Measurements from ENCODE around the gene TNFSF13B. TPM values are rescaled to one million over a fixed set of nuclear protein-coding genes. Genes with fewer than 3 reads are reported as not detected.

Gene TNFSF13B
- total and polyA plus RNA-seq, 7 donors: 0.23 to 1.5 (median 0.80) TPM

GRCh38 chr13:108323031-108323430 is 53.5 kb downstream of the TNFSF13B start:
- H3K9me3 ChIP-seq: no peaks in the 10 kb centered on the region
- H3K27ac ChIP-seq: no peak overlapping the region
- intact Hi-C loops (cut with DNase I): loop anchor here (5.0 to 10.0 kb wide), 2 partner anchors 182 to 569 kb away; no protein-coding TSS in a partner anchor
- H3K27me3 ChIP-seq (ENCODE audit: insufficient read depth in 3 of 3, low read length in 2 of 3): no peaks in the 10 kb centered on the region
- ATAC-seq (no peak), DNase-seq (no peak)
- no peaks in the 10 kb centered on the region for H3K4me1 ChIP-seq
- H3K4me3 ChIP-seq: no peak overlapping the region
- no peak for TF ChIP-seq CTCF (IDR thresholded peaks at IDR 0.05)
- 52 to 62% (median 55%) methylated on average over 2 of the region's 2 CpGs for WGBS, 3 donors
- H3K36me3 ChIP-seq (ENCODE audit: insufficient read depth in 1 of 2, low read depth in 1 of 2): no peaks in the 10 kb centered on the region

DNA sequence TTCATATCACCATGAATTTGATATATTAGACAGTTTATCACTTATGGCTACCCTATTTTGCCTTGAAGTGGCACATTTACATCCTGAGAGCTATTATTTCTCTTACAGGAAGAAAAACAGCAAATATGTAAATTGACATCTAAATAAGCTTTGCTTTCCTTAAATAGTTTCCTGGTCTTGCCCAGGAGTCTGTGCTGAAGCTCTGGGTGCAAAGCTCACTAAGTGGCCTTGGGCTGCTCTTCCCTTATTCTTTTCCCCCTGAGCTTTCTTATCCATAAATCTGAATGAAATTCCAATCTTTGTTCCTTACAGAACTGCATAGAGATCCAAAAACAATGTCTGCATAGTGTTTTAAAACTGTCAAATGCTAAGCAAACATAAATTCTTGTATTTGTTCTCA is 56.3 kb downstream of the TNFSF13B start:
- H3K36me3 ChIP-seq (ENCODE audit: insufficient read depth in 1 of 2, low read depth in 1 of 2): no peaks in the 10 kb centered on the region
- ATAC-seq (no peak), DNase-seq (no peak)
- no peak overlapping the region for H3K27ac ChIP-seq
- no peak overlapping the region for H3K4me3 ChIP-seq
- no peaks in the 10 kb centered on the region for H3K27me3 ChIP-seq (ENCODE audit: insufficient read depth in 3 of 3, low read length in 2 of 3)
- no peak for TF ChIP-seq CTCF (IDR thresholded peaks at IDR 0.05)
- H3K9me3 ChIP-seq: no peaks in the 10 kb centered on the region
- intact Hi-C loops (cut with DNase I): loop anchor here in 1 of 2 donors (10.0 kb wide), 1 partner anchor 179 kb away; no protein-coding TSS in a partner anchor
- H3K4me1 ChIP-seq: no peaks in the 10 kb centered on the region

GRCh38 chr13:108326309-108326708 is 56.8 kb downstream of the TNFSF13B start:
- intact Hi-C loops (cut with DNase I): loop anchor here in 1 of 2 donors (10.0 kb wide), 1 partner anchor 178 kb away; no protein-coding TSS in a partner anchor
- Histone ChIP-seq H3K36me3 (ENCODE audit: insufficient read depth in 1 of 2, low read depth in 1 of 2) (no peaks in the 10 kb centered on the region), H3K9me3 (no peaks in the 10 kb centered on the region), H3K4me3 (no peak overlapping the region), H3K27ac (no peak overlapping the region), H3K27me3 (ENCODE audit: insufficient read depth in 3 of 3, low read length in 2 of 3) (no peaks in the 10 kb centered on the region), H3K4me1 (no peaks in the 10 kb centered on the region)
- ATAC-seq: no peak
- no peak for DNase-seq
- WGBS, 3 donors: 43 to 53% (median 52%) methylated on average over 6 of the region's 6 CpGs
- no peak for TF ChIP-seq CTCF (IDR thresholded peaks at IDR 0.05)

DNA sequence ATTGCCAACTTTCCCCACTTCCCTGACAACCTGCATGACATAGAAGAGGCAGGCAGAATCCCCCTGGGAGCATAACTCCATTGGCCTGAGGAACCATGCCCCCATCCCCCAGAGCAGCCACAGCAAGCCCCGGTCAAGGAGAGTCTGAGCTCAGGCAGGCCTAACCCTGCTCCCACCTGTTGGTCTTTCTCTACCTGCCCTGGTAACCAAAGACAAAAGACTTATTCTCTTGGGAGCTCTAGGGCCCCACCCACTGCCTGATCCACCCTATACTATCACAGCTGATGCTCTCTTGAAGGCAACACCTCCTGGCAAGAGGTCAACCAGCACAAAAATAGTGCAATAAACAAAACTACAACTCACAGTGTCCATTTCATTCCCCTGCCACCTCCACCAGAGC is 59.3 kb downstream of the TNFSF13B start:
- no peak for TF ChIP-seq CTCF (IDR thresholded peaks at IDR 0.05)
- Histone ChIP-seq H3K27ac (no peak overlapping the region), H3K9me3 (no peaks in the 10 kb centered on the region), H3K36me3 (ENCODE audit: insufficient read depth in 1 of 2, low read depth in 1 of 2) (no peaks in the 10 kb centered on the region), H3K27me3 (ENCODE audit: insufficient read depth in 3 of 3, low read length in 2 of 3) (no peaks in the 10 kb centered on the region), H3K4me3 (no peak overlapping the region), H3K4me1 (no peaks in the 10 kb centered on the region)
- DNase-seq (no peak), ATAC-seq (no peak)
- WGBS, 3 donors: 79 to 93% (median 93%) methylated on average over 1 of the region's 1 CpG
- intact Hi-C loops (cut with DNase I): loop anchor here in 1 of 2 donors (10.0 kb wide), 1 partner anchor 176 kb away; no protein-coding TSS in a partner anchor

DNA sequence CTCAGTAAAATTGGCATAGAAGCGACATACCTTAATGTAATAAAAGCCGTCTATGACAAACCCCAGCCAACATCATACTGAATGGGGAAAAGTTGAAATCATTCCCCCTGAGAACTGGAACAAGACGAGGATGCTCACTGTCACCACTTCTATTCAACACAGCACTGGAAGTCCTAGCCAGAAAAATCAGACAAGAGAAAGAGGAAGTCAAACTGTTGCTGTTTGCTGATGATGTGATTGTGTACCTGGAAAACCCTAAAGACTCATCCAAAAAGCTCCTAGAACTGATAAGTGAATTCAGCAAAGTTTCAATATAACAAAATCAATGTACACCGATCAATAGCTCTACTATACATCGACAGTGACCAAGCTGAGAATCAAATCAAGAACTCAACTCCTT is 63.3 kb downstream of the TNFSF13B start:
- DNase-seq: no peak
- ATAC-seq: no peak
- Histone ChIP-seq H3K4me3 (no peak overlapping the region), H3K4me1 (no peaks in the 10 kb centered on the region), H3K27me3 (ENCODE audit: insufficient read depth in 3 of 3, low read length in 2 of 3) (peaks cover 0 to 2% (median 0%) of the 10 kb centered on the region in 3 donors), H3K36me3 (ENCODE audit: insufficient read depth in 1 of 2, low read depth in 1 of 2) (no peaks in the 10 kb centered on the region), H3K27ac (no peak overlapping the region), H3K9me3 (no peaks in the 10 kb centered on the region)
- 59 to 65% (median 62%) methylated on average over 5 of the region's 5 CpGs for WGBS, 3 donors
- no peak for TF ChIP-seq CTCF (IDR thresholded peaks at IDR 0.05)
- intact Hi-C loops (cut with DNase I): loop anchor here in 1 of 2 donors (5.0 kb wide), 1 partner anchor 565 kb away; no protein-coding TSS in a partner anchor
